SU-DHL-6 (cell line): ENCODE measurements around the gene PPP2R3B.

Experiments
- CTCF ChIP-seq: fragments of 200-600 bp; sonication (generic); IDR thresholded peaks from one replicate; pipeline ENCODE4 v1.5.1; 2017; ENCODE audit warnings: antibody characterized with exemption, mild to moderate bottlenecking, low read length, moderate library complexity; ENCODE audit not compliant: insufficient read depth, poor library complexity, severe bottlenecking
- EZH2phosphoT487 ChIP-seq: fragments of 200-600 bp; sonication (generic), shearing (Covaris generic); conservative IDR thresholded peaks from 2 replicates; pipeline ENCODE4 v1.6.1; 2018; ENCODE audit warnings: mild to moderate bottlenecking, antibody characterized with exemption, low read length, moderate library complexity, mixed read lengths

DNA sequence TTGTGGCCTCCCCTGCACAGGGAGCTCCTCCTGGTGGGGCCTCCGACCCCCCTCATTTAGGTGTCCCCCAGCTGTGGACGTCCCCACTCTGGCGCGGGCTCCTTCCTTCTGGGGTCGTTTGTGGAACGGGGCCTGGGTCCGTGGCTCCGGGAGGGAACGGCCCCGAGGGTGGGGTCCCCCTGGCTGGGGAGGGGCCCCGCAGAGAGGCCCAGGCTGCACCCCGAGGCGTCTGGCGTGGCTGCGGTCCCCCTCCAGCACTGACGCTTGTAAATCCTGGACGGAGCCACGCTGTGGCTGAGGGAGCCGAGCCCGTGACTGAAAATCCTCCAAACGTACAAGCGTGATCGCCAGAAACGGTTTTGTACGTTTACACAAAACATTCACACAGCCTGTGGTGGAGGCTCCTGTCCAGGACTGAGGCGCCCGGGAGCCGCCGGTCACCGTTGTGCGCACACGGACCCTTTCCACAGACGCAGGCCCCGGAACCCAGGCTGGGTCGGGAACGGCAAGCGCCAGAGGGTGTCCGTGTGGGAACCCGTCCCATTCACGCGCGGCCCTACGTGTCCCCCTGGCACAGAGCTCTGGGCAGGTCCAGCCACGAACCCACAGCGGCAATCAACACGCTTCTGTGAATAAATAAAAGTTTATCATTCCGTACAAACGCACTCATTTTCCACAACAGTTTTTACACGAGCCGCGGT, 52.9 kb downstream of the PPP2R3B start:
- TF ChIP-seq CTCF = no peak
- no peak for TF ChIP-seq EZH2phosphoT487
